Thyroid gland (tissue), 4 donors: ENCODE results near the gene FBXL19. TPM values are rescaled to one million over a fixed set of nuclear protein-coding genes. Genes with fewer than 3 reads are reported as not detected.

Source experiments
- DNase-seq, 2 donors: peaks; one replicate each; pipeline ENCODE4 v3.0.0-alpha.2; 2019
- H3K27ac ChIP-seq, 3 donors: fragments of 200-600 bp; sonication (generic); 1 replicate in 2 of 3; 2 replicates in 1 of 3; pipeline ENCODE4 v1.5.1; 2016 to 2019; ENCODE audit warnings: mild to moderate bottlenecking in 1 of 3, moderate library complexity in 1 of 3
- H3K27me3 ChIP-seq: fragments of 200-600 bp; sonication (generic); one replicate; pipeline ENCODE4 v1.5.1; 2019
- H3K36me3 ChIP-seq, 2 donors: fragments of 200-600 bp; sonication (generic); one replicate each; pipeline ENCODE4 v1.5.1; 2016 to 2019
- H3K4me1 ChIP-seq, 2 donors: fragments of 200-600 bp; sonication (generic); one replicate each; pipeline ENCODE4 v1.5.1; 2017 to 2019
- H3K4me3 ChIP-seq, 3 donors: fragments of 200-600 bp; sonication (generic); replicated peaks in 1 of 3; 1 replicate in 2 of 3; 2 replicates in 1 of 3; pipeline ENCODE4 v1.5.1; 2016; ENCODE audit warnings: mild to moderate bottlenecking in 1 of 3
- H3K9me3 ChIP-seq: fragments of 200-600 bp; sonication (generic); one replicate; pipeline ENCODE4 v1.5.1; 2017
- POLR2A ChIP-seq, 2 donors: fragments of 450-650 bp; IDR thresholded peaks; one replicate each; pipeline ENCODE4 v1.6.1; 2017; ENCODE audit warnings: antibody characterized with exemption in 2 of 2, mild to moderate bottlenecking in 2 of 2, moderate library complexity in 1 of 2
- WGBS, 2 donors: methylation state at CpG; one replicate each; pipeline ENCODE4 v1.1.5; 2017; 5-methylcytosine and 5-hydroxymethylcytosine counted together
- intact Hi-C: fragments of 100-400 bp; cut with DNase I; formaldehyde crosslinking; loops from one replicate; pipeline ENCODE4 v1.15.1; 2023
- total RNA-seq, 4 donors: library from RNA; depleted of rRNA; stranded (reverse); fragments of >200 nt; gene quantifications; one replicate each; pipeline ENCODE4 v1.2.3, GENCODE V29; 2016
- TF ChIP-seq, protein P1 (sequence below), 6 experiments: fragments of 200-600 bp in 3 of 6; fragments of 450-650 bp in 3 of 6; sonication (generic) in 3 of 6; IDR thresholded peaks; one replicate each; pipeline ENCODE4 v1.5.1; 2016 to 2019; ENCODE audit warnings: antibody characterized with exemption in 6 of 6, mild to moderate bottlenecking in 2 of 6, inconsistent platforms in 1 of 6, moderate library complexity in 1 of 6

FBXL19 gene
- total RNA-seq, 4 donors from 2014 or later, result 11.7 to 24.0 (median 14.4) TPM

DNA sequence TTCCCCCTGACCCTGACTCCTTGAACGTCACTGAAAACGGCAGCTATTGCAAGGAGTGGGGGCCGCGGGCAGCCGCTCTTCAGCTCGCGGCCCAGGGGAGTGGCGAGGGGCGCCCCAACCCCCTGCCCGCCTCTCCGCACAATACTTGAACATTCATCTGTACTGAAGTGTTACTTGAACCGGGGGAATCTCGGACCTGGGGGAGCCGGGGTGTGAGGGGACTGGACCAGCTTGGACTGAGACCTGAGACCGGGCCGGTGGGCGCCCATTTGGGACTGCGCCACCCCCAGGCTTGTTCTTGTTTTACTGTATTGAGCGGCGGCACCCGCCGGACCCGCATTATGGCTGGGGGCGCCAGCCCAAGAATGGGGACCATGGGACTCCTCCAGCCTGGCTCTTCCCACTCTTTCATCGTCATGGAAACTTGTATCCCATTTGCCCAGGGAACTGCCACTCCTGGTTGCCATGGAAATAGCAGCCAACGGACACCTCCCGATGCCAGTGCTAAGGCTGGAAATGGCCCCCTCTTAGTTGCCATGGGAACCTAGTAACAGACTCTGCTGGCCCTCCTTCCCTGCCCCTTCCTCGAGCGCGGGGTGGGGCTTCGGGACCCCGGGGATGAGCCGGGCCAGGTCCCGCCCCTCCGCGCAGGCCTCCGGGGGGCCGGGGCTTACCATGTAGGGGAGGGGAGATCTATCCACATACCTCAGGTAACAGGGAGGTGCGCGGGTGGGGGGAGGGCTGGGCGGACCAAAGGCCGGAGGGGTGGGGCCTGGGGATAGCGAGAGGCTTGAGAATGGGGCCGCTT lies 24.7 kb downstream of the FBXL19 start:
- TF ChIP-seq POLR2A (IDR thresholded peaks at IDR 0.05), result no peak
- TF ChIP-seq, protein P1, sequence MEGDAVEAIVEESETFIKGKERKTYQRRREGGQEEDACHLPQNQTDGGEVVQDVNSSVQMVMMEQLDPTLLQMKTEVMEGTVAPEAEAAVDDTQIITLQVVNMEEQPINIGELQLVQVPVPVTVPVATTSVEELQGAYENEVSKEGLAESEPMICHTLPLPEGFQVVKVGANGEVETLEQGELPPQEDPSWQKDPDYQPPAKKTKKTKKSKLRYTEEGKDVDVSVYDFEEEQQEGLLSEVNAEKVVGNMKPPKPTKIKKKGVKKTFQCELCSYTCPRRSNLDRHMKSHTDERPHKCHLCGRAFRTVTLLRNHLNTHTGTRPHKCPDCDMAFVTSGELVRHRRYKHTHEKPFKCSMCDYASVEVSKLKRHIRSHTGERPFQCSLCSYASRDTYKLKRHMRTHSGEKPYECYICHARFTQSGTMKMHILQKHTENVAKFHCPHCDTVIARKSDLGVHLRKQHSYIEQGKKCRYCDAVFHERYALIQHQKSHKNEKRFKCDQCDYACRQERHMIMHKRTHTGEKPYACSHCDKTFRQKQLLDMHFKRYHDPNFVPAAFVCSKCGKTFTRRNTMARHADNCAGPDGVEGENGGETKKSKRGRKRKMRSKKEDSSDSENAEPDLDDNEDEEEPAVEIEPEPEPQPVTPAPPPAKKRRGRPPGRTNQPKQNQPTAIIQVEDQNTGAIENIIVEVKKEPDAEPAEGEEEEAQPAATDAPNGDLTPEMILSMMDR (IDR thresholded peaks at IDR 0.05), result no peak
- 14 to 22% methylated on average over 39 to 40 of the region's 44 CpGs for WGBS, 2 donors
- DNase-seq, result peak; percentile 97 to 99
- intact Hi-C loops, result no loop called here
- peak overlapping the region; percentile 87 to 96 (median 92) for H3K27ac ChIP-seq
- H3K36me3 ChIP-seq, result peaks cover 0 to 4% of the 10 kb centered on the region in 2 donors
- no peaks in the 10 kb centered on the region for H3K9me3 ChIP-seq
- H3K27me3 ChIP-seq, result no peaks in the 10 kb centered on the region
- peaks cover 20 to 29% of the 10 kb centered on the region in 2 donors for H3K4me1 ChIP-seq
- peak overlapping the region in 2 of 3 donors; percentile 92 to 99 for H3K4me3 ChIP-seq

DNA sequence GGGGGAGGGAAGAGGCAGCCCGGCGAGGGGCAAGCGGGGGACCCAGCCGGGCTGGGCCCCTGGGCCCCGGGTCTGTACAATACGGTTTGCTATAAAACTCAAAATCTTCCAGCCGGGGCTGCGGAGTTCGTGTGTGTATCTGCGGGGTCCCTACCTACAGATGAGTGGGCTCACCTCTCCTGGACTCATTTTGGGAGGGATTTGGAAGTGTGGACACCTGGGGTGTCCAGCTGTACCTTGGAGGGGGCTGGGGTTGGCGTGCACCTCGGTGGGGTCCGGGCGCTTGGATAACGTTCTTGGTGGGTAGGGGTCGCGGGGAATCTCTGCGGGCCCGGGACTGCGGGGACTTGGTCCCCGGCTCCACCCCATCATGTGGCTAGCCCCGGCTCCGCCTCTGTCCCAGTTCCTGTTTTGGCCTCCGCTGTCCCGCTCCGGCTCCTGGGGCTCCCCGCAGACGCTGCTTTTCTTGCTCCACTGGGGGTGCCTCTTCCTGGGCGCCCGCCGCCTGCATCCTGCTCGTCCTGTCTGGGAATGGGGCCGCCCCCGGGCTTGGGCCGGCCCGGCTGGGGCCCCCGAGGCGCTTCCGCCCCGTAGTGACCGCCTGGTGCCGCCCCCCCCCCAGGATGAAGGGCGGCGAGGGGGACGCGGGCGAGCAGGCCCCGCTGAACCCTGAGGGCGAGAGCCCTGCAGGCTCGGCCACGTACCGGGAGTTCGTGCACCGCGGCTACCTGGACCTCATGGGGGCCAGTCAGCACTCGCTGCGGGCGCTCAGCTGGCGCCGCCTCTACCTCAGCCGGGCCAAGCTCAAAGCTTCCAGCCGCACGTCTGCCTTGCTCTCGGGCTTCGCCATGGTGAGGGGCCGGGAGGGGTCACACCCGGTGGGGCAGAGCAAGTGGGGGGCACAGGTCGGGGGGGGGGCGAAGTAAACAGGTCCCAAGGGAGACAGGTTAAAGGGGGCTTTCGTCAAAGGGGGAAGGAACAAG lies 25.6 kb downstream of the FBXL19 start, which contains the start of gene ORAI3:
Gene ORAI3 (plus strand): TSS at position 402 of the 983 bp plus-strand sequence. CDS start 222 bp downstream, at position 624.
- H3K36me3 ChIP-seq, result peaks cover 0 to 4% of the 10 kb centered on the region in 2 donors
- H3K4me1 ChIP-seq, result peaks cover 20 to 29% of the 10 kb centered on the region in 2 donors
- H3K9me3 ChIP-seq, result no peaks in the 10 kb centered on the region
- 0% methylated on average over 6 to 20 of the region's 70 CpGs for WGBS, 2 donors
- intact Hi-C loops, result no loop called here
- peak within 1 kb of the TSS; percentile 43 to 99 (median 92) for H3K4me3 ChIP-seq
- no peaks in the 10 kb centered on the region for H3K27me3 ChIP-seq
- peak within 1 kb of the TSS; percentile 87 to 96 (median 92) for H3K27ac ChIP-seq
- TF ChIP-seq POLR2A (IDR thresholded peaks at IDR 0.05), result peak; percentile 45 to 87
- TF ChIP-seq, protein P1 (IDR thresholded peaks at IDR 0.05), result no peak
- DNase-seq, result peak; percentile 78 to 80

DNA sequence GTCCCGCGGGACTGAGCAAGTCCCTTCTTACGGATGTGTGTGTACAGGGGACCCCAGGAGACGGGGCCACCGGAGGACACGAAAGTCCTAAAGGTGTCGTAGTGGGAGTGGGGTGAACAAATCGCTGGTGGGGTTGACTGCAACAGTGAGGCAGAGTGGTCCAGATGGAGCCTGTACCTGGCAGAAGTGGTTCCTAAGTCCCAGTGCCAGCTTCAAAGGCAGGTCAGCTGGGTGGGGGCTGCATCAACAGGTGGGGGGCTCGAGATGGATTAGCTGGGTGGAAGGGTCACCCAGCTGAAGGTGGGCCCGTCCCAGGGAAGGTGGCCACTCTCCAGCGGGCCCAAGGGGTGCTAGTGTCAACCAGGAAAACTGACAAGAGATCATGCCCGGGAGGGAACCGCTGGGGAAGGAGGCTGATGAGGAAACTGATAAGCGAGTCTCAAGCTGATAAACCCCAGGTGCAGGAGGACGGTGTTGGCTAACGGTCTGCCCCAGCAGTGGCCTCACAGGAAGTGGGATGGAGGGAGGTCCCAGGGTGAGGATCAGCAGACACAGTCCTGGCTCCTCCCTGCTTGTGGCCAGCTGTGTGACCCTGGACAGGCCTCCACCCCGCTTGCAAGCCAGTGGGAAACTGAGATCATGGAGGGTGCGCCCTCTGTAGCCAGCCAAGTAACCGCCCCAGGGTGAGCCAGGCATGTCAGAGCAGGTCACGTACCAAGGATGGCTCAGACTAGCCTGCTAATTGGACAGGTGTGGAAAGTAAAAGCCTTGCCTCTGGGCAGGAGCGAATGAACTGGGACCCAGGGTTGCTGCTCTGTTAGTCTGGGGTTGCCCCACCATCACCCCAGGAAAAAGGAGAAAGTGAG lies 26.5 kb downstream of the FBXL19 start:
- 7 to 8% methylated on average over 18 to 20 of the region's 21 CpGs for WGBS, 2 donors

DNA sequence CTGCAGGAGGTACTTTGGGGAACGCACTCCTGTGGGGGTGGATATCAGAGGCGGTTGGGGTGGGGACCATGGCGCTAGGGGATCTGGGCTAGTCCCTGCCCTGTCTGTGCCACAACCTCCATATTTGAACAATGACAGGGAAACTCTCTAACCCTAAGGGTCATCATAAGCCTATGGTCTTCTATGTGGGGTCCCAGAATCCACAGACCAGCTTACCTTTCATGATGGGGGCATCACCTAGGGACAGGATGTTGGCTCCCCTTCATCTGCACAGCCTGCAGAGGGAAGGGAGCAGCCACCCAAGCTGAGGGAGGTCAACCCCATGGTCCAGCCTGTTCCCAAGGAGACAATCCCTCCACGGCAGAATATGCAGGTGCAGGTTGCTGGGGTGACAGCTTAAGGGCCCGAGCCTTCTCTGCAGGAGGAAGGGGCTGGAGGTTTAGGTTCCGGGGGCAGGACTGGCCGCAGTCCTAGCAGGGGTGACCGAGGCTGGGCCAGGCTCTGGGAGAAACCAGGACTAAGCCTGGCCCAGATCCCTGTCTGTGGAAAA lies 27.2 kb downstream of the FBXL19 start:
- WGBS, 2 donors, result 78 to 80% methylated on average over 6 to 8 of the region's 8 CpGs
- intact Hi-C loops, result no loop called here
- H3K4me3 ChIP-seq, result peak overlapping the region in 1 of 3 donors; percentile 92

More for the DNA sequence above, 26.5 kb downstream of the FBXL19 start:
- intact Hi-C loops, result no loop called here
- DNase-seq, result peak; percentile 71 to 74
- no peaks in the 10 kb centered on the region for H3K27me3 ChIP-seq
- peak overlapping the region; percentile 43 to 99 (median 92) for H3K4me3 ChIP-seq
- H3K4me1 ChIP-seq, result peaks cover 20 to 29% of the 10 kb centered on the region in 2 donors
- no peaks in the 10 kb centered on the region for H3K9me3 ChIP-seq
- peak in 1 of 2 donors; percentile 51 for TF ChIP-seq POLR2A (IDR thresholded peaks at IDR 0.05)
- TF ChIP-seq, protein P1 (IDR thresholded peaks at IDR 0.05), result no peak
- peaks cover 0 to 3% of the 10 kb centered on the region in 2 donors for H3K36me3 ChIP-seq
- peak overlapping the region; percentile 87 to 96 (median 92) for H3K27ac ChIP-seq

More for the DNA sequence above, 27.2 kb downstream of the FBXL19 start:
- Histone ChIP-seq H3K27me3 (no peaks in the 10 kb centered on the region), H3K9me3 (no peaks in the 10 kb centered on the region), H3K27ac (peak overlapping the region in 2 of 3 donors; percentile 87 to 92), H3K4me1 (peaks cover 20 to 29% of the 10 kb centered on the region in 2 donors), H3K36me3 (no peaks in the 10 kb centered on the region)
- DNase-seq, result no peak
- TF ChIP-seq, protein P1 (IDR thresholded peaks at IDR 0.05), result no peak
- no peak for TF ChIP-seq POLR2A (IDR thresholded peaks at IDR 0.05)
